Nasal cavity respiratory epithelium epithelial cell of viscerocranial mucosa (primary cell): ENCODE data around the gene BAK1. TPM values are rescaled to one million over a fixed set of nuclear protein-coding genes. Genes with fewer than 3 reads are reported as not detected.

Experiments used
- total RNA-seq: library from RNA; depleted of rRNA; stranded (reverse); fragments of >200 nt; gene quantifications from 2 replicates; pipeline ENCODE4 v1.2.3, GENCODE V29; 2014

Gene BAK1
- total RNA-seq = 33.5 and 51.7 TPM in 2 replicates

DNA sequence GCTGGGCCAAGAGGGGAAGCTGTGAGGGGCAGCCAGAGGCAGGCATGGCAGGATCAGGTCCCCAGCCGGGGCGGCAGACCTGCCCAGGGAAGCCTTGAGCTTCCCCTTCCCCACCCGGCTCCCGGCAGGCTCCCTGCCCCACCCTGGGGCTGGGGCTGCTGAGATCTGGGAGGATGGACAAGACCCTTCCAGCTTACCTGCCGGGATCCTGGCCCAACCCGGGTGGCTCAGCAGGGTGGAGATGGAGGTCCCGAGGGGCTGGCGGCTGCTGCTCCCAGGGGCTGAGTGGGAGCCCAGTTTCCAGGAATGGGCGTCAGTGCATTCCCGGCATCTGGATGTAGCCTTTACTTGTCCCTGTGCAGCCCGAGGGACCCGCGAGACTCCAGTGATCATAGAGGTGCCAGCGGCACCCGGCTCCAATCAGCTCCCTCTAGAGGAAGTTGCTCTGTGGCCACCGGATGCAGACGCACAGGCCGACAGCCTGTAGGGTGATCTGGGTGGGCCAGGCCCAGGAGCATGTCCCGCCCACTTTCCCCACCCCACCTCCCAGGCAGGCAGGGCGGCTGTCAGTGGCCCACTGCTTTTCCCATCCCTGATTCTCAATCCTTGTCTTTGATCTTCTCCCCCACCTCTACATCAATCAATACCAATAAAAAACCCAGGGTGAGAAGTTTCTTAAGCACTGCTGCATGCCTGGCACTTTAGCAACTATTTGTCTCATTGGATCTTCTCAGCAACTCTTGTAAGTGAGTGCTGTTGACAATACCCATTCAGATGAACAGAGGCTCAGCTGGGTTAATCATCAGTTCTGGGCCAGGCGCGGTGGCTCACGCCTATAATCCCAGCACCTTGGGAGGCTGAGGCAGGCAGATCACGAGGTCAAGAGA, at the start of gene BAK1:
BAK1 (minus strand) TSS at position 449 of the 887 bp plus-strand sequence. CDS start 2,672 bp downstream, outside the sequence.

DNA sequence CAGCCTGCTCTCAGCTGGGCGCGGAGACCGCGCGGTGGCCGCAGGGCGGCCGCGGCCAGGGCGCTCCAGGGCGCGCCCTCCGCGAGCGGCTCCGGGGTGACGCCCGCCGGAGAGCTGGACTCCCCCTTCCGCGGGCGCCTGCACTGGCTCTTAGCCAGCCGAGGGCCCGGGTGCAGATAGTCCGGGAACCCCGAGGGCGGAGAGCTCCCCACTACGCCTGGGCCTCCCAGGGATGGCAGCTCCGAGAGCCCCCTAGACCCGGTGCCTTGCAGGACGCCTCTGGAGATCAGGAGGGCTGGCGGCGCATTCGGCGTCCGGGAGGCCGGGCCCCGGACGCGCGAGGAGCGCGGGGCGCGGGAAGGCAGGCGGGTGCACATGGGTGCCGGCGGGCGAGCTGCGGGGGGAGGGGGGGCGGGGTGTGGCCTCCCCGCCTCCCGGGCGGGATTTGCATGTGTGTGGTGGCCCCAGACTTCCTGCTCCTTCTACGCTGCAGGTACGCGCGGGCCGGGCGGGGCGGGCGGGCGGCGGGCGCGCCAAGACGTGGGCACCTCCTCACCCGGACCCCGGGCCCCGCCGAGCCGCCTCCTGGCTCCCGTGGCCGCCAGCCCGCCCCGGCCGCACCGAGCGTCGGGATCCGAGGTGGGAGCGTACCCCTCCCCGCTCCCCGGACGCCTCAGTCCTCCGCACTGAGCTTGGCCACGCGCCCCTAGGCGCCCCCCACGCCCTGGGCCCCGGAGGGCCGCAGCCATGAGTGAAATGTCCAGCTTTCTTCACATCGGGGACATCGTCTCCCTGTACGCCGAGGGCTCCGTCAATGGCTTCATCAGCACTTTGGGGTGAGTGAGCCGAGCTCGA, 41.0 kb upstream of the BAK1 start, which contains the start of gene ITPR3:
ITPR3 (plus strand) TSS at position 467 of the 855 bp plus-strand sequence; CDS start at position 748, 281 bp downstream.

Other genes with a start within 250 kb of the BAK1 start
- 0.21 and 0.68 TPM in 2 replicates for gene KIFC1, start 188.5 kb downstream of the BAK1 start, total RNA-seq
- 10.3 and 13.0 TPM in 2 replicates for gene PHF1, start 169.3 kb downstream of the BAK1 start, total RNA-seq
- 27.3 and 62.1 TPM in 2 replicates for gene CUTA, start 162.2 kb downstream of the BAK1 start, total RNA-seq
- 0.68 and 3.9 TPM in 2 replicates for gene SYNGAP1, start 160.2 kb downstream of the BAK1 start, total RNA-seq
- 10.6 and 13.0 TPM in 2 replicates for gene ZBTB9, start 125.7 kb downstream of the BAK1 start, total RNA-seq
- gene ITPR3, start 41.0 kb upstream of the BAK1 start, total RNA-seq = 118 and 271 TPM in 2 replicates
- 19.5 and 21.6 TPM in 2 replicates for gene UQCC2, start 131.4 kb upstream of the BAK1 start, total RNA-seq
- gene IP6K3, start 166.6 kb upstream of the BAK1 start, total RNA-seq = 1.9 TPM in 1 of 2 replicates, not detected in the other
- 65.6 and 79.9 TPM in 2 replicates for gene LEMD2, start 208.9 kb upstream of the BAK1 start, total RNA-seq
- gene MLN, start 223.7 kb upstream of the BAK1 start, total RNA-seq = not detected in 2 replicates